Lower lobe of right lung (tissue), 2 donors: ENCODE data around the gene SMOC1. TPM values are rescaled to one million over a fixed set of nuclear protein-coding genes. Genes with fewer than 3 reads are reported as not detected.

Experiments
- ATAC-seq, 2 donors: fragments of 200-7000 bp; cut with Tn5 transposase; one replicate each; pipeline ENCODE4 v1.9.1; 2020 to 2022; ENCODE audit warnings: mild to moderate bottlenecking in 2 of 2, moderate library complexity in 2 of 2
- DNase-seq: peaks from one replicate; pipeline ENCODE4 v3.0.0-alpha.2; 2020
- H3K27ac ChIP-seq: fragments of 200-600 bp; one replicate; pipeline ENCODE4 v1.8.0; 2022
- H3K27me3 ChIP-seq: fragments of 200-600 bp; one replicate; pipeline ENCODE4 v1.8.0; 2022; ENCODE audit warnings: low read depth
- H3K36me3 ChIP-seq: fragments of 200-600 bp; one replicate; pipeline ENCODE4 v1.8.0; 2022; ENCODE audit warnings: mild to moderate bottlenecking
- H3K4me1 ChIP-seq: fragments of 200-600 bp; one replicate; pipeline ENCODE4 v1.8.0; 2022
- H3K4me3 ChIP-seq: fragments of 200-600 bp; one replicate; pipeline ENCODE4 v1.8.0; 2022; ENCODE audit warnings: mild to moderate bottlenecking
- H3K9me3 ChIP-seq: fragments of 200-600 bp; one replicate; pipeline ENCODE4 v1.8.0; 2022
- CTCF ChIP-seq: fragments of 200-600 bp; IDR thresholded peaks from one replicate; pipeline ENCODE4 v1.8.0; 2022; ENCODE audit warnings: antibody characterized with exemption, mild to moderate bottlenecking
- intact Hi-C: fragments of 100-400 bp; cut with DNase I; formaldehyde crosslinking; loops from one replicate; pipeline ENCODE4 v1.11.0; 2022
- total RNA-seq: library from RNA; stranded (reverse); fragmentation: NEBNext Ultra II Directional; extraction: Animal tissue kit (Norgen Biotek cat#: 25700); gene quantifications from one replicate; pipeline ENCODE4 v1.2.1, GENCODE V29; 2021
- donor health status: DM: no; HTN: yes; CAD: no; lungs with severe emphysema.

Gene SMOC1
- total RNA-seq, 1 donor from 2014 or later: 1.1 TPM

- no peak for ATAC-seq
These were observed 81.1 kb downstream of the SMOC1 start for GRCh38 chr14:69960296-69960695.

GRCh38 chr14:69963966-69964365 lies 84.8 kb downstream of the SMOC1 start:
- ATAC-seq: no peak
- intact Hi-C loops: no loop called here

More at GRCh38 chr14:69960296-69960695, 81.1 kb downstream of the SMOC1 start:
- intact Hi-C loops: no loop called here
- no peaks in the 10 kb centered on the region for H3K9me3 ChIP-seq
- TF ChIP-seq CTCF: no peak
- no peak overlapping the region for H3K4me3 ChIP-seq
- H3K27ac ChIP-seq: no peak overlapping the region
- peaks cover under 1% of the 10 kb centered on the region for H3K27me3 ChIP-seq
- no peaks in the 10 kb centered on the region for H3K36me3 ChIP-seq
- no peak for DNase-seq
- H3K4me1 ChIP-seq: no peaks in the 10 kb centered on the region

GRCh38 chr14:69964841-69965240 lies 85.6 kb downstream of the SMOC1 start:
- no peak for ATAC-seq
- DNase-seq: no peak
- Histone ChIP-seq H3K36me3 (no peaks in the 10 kb centered on the region), H3K27ac (no peak overlapping the region), H3K4me1 (no peaks in the 10 kb centered on the region), H3K4me3 (no peak overlapping the region), H3K9me3 (no peaks in the 10 kb centered on the region), H3K27me3 (no peaks in the 10 kb centered on the region)
- intact Hi-C loops: no loop called here
- no peak for TF ChIP-seq CTCF

More at GRCh38 chr14:69963966-69964365, 84.8 kb downstream of the SMOC1 start:
- TF ChIP-seq CTCF: no peak
- Histone ChIP-seq H3K9me3 (no peaks in the 10 kb centered on the region), H3K4me3 (no peak overlapping the region), H3K27me3 (no peaks in the 10 kb centered on the region), H3K4me1 (no peaks in the 10 kb centered on the region), H3K36me3 (no peaks in the 10 kb centered on the region), H3K27ac (no peak overlapping the region)
- DNase-seq: no peak

- ATAC-seq: no peak
- Histone ChIP-seq H3K4me3 (no peak overlapping the region), H3K4me1 (no peaks in the 10 kb centered on the region), H3K27ac (no peak overlapping the region), H3K27me3 (no peaks in the 10 kb centered on the region), H3K9me3 (no peaks in the 10 kb centered on the region), H3K36me3 (no peaks in the 10 kb centered on the region)
- intact Hi-C loops: no loop called here
- TF ChIP-seq CTCF: no peak
- DNase-seq: no peak
These were observed 88.9 kb downstream of the SMOC1 start for GRCh38 chr14:69968132-69968531.

- H3K27me3 ChIP-seq: no peaks in the 10 kb centered on the region
- no peaks in the 10 kb centered on the region for H3K36me3 ChIP-seq
- no peak for TF ChIP-seq CTCF
- H3K9me3 ChIP-seq: no peaks in the 10 kb centered on the region
- intact Hi-C loops: no loop called here
- ATAC-seq: no peak
- H3K27ac ChIP-seq: no peak overlapping the region
- no peaks in the 10 kb centered on the region for H3K4me1 ChIP-seq
- no peak overlapping the region for H3K4me3 ChIP-seq
- DNase-seq: no peak
These were observed 89.5 kb downstream of the SMOC1 start for GRCh38 chr14:69968681-69969080.

- no peak for DNase-seq
- intact Hi-C loops: no loop called here
These were observed 93.5 kb downstream of the SMOC1 start for GRCh38 chr14:69972755-69973154.

More at GRCh38 chr14:69972755-69973154, 93.5 kb downstream of the SMOC1 start:
- H3K9me3 ChIP-seq: no peaks in the 10 kb centered on the region
- TF ChIP-seq CTCF: no peak
- no peaks in the 10 kb centered on the region for H3K36me3 ChIP-seq
- no peaks in the 10 kb centered on the region for H3K27me3 ChIP-seq
- no peaks in the 10 kb centered on the region for H3K4me1 ChIP-seq
- ATAC-seq: no peak
- H3K27ac ChIP-seq: no peak overlapping the region
- no peak overlapping the region for H3K4me3 ChIP-seq
